ENCODE data around the gene ADGRD1.

DNA sequence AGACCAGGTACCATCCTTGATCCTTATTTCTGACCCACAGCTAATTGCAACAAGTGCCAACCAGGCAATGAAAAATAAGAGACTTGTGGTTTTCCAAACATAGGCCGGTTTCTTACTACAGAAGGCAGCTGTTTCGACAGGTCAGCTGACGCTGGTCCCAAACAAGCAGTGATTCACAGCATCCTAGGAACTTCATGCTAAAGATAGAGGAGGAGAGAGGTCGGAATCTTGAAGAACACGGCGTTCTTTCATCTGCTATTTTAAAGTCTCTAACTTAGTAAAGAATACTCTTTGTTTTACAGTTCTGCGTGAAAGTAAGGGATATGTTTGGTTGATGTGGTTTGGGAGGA lies 28.1 kb upstream of the ADGRD1 start:
- TF ChIP-seq, protein P1, sequence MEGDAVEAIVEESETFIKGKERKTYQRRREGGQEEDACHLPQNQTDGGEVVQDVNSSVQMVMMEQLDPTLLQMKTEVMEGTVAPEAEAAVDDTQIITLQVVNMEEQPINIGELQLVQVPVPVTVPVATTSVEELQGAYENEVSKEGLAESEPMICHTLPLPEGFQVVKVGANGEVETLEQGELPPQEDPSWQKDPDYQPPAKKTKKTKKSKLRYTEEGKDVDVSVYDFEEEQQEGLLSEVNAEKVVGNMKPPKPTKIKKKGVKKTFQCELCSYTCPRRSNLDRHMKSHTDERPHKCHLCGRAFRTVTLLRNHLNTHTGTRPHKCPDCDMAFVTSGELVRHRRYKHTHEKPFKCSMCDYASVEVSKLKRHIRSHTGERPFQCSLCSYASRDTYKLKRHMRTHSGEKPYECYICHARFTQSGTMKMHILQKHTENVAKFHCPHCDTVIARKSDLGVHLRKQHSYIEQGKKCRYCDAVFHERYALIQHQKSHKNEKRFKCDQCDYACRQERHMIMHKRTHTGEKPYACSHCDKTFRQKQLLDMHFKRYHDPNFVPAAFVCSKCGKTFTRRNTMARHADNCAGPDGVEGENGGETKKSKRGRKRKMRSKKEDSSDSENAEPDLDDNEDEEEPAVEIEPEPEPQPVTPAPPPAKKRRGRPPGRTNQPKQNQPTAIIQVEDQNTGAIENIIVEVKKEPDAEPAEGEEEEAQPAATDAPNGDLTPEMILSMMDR (IDR thresholded peaks at IDR 0.05; ENCODE audit: insufficient read depth, low read length) = no peak
- TF ChIP-seq POLR2AphosphoS5 (IDR thresholded peaks at IDR 0.05; ENCODE audit: low read depth) = no peak
- no peak for TF ChIP-seq GABPA (IDR thresholded peaks at IDR 0.05; ENCODE audit: low read depth)
- TF ChIP-seq REST (IDR thresholded peaks at IDR 0.05; ENCODE audit: insufficient replicate concordance, low read depth) = no peak
- no peak for TF ChIP-seq SPI1 (IDR thresholded peaks at IDR 0.05; ENCODE audit: borderline replicate concordance, low read depth)
